Ishikawa (cell line): ENCODE results near the gene ANXA7.

ENCODE experiments used
- EP300 ChIP-seq: IDR thresholded peaks from 2 replicates; pipeline ENCODE4 v1.6.1; 2012; ENCODE audit warnings: borderline replicate concordance
- NFIC ChIP-seq: IDR thresholded peaks from 2 replicates; pipeline ENCODE4 v1.6.1; 2012
- TAF1 ChIP-seq: IDR thresholded peaks from 2 replicates; pipeline ENCODE4 v1.6.1; 2012; ENCODE audit warnings: low read depth, mild to moderate bottlenecking
- TEAD4 ChIP-seq: IDR thresholded peaks from 2 replicates; pipeline ENCODE4 v1.6.1; 2012
- YY1 ChIP-seq: IDR thresholded peaks from 2 replicates; pipeline ENCODE4 v1.6.1; 2012; ENCODE audit warnings: low read depth
- ZBTB7A ChIP-seq: IDR thresholded peaks from 2 replicates; pipeline ENCODE4 v1.6.1; 2012; ENCODE audit warnings: low read depth
- TF ChIP-seq, protein P1 (sequence below): IDR thresholded peaks from 2 replicates; pipeline ENCODE4 v1.6.1; 2012; ENCODE audit warnings: low read depth, mild to moderate bottlenecking
- TF ChIP-seq, protein P2 (sequence below): IDR thresholded peaks from 2 replicates; pipeline ENCODE4 v1.6.1; 2012

DNA sequence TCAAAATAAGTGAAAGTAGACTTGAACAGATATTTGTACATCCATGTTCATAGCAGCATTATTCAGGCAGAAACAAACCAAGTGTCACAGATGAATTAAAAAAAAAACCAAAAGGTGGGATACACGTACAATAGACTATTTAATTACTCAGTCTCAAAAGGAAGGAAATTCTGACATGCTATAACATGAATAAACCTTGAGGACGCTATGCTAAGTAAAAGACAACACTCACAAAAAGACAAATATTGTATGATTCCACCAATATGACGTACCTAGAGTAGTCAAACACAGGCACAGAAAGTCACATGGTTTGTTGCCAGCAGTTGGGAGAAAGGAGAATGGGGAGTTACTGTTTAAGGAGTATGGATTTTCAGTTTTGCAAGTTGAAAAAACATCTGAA is 37.2 kb downstream of the ANXA7 start:
- TF ChIP-seq ZBTB7A (no peak), NFIC (no peak), EP300 (no peak), TAF1 (no peak), YY1 (no peak), TEAD4 (no peak)
- TF ChIP-seq, protein P1, sequence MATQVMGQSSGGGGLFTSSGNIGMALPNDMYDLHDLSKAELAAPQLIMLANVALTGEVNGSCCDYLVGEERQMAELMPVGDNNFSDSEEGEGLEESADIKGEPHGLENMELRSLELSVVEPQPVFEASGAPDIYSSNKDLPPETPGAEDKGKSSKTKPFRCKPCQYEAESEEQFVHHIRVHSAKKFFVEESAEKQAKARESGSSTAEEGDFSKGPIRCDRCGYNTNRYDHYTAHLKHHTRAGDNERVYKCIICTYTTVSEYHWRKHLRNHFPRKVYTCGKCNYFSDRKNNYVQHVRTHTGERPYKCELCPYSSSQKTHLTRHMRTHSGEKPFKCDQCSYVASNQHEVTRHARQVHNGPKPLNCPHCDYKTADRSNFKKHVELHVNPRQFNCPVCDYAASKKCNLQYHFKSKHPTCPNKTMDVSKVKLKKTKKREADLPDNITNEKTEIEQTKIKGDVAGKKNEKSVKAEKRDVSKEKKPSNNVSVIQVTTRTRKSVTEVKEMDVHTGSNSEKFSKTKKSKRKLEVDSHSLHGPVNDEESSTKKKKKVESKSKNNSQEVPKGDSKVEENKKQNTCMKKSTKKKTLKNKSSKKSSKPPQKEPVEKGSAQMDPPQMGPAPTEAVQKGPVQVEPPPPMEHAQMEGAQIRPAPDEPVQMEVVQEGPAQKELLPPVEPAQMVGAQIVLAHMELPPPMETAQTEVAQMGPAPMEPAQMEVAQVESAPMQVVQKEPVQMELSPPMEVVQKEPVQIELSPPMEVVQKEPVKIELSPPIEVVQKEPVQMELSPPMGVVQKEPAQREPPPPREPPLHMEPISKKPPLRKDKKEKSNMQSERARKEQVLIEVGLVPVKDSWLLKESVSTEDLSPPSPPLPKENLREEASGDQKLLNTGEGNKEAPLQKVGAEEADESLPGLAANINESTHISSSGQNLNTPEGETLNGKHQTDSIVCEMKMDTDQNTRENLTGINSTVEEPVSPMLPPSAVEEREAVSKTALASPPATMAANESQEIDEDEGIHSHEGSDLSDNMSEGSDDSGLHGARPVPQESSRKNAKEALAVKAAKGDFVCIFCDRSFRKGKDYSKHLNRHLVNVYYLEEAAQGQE: no peak
- TF ChIP-seq, protein P2, sequence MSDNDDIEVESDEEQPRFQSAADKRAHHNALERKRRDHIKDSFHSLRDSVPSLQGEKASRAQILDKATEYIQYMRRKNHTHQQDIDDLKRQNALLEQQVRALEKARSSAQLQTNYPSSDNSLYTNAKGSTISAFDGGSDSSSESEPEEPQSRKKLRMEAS: no peak
